ENCODE measurements around the gene UPK3A.
A peak's percentile ranks its signal among the peaks of the same experiment; 100 is the strongest.
"Not testable (repeated sequence)": the region's sequence is repeated elsewhere in the genome, so short reads cannot be mapped to it uniquely, and the experiment has no call there.

The UPK3A gene

GRCh38 chr22:45318168-45318557 is 33.4 kb downstream of the UPK3A start:
- H3K27ac Mint-ChIP-seq, result peak overlapping the region; percentile 97
- H3K4me1 Mint-ChIP-seq, result peaks cover 67% of the 10 kb centered on the region
- peak; percentile 82 for DNase-seq
- H3K4me3 Mint-ChIP-seq, result peak overlapping the region; percentile 82
- no peaks in the 10 kb centered on the region for H3K27me3 Mint-ChIP-seq
- no peaks in the 10 kb centered on the region for H3K9me3 Mint-ChIP-seq
- ATAC-seq, result peak; percentile 85
- peaks cover 5% of the 10 kb centered on the region for H3K36me3 Mint-ChIP-seq (ENCODE audit: low read depth)

- ATAC-seq (peak; percentile 53), DNase-seq (peak; percentile 33)
- Mint-ChIP-seq H3K4me1 (peaks cover 67% of the 10 kb centered on the region), H3K36me3 (ENCODE audit: low read depth) (peaks cover 9% of the 10 kb centered on the region), H3K4me3 (peak overlapping the region; percentile 82), H3K27me3 (no peaks in the 10 kb centered on the region), H3K27ac (peak overlapping the region; percentile 97), H3K9me3 (no peaks in the 10 kb centered on the region)
Measured at GRCh38 chr22:45318558-45319323, 34.0 kb downstream of the UPK3A start.

- no peaks in the 10 kb centered on the region for H3K9me3 Mint-ChIP-seq
- H3K27me3 Mint-ChIP-seq, result no peaks in the 10 kb centered on the region
- peaks cover 9% of the 10 kb centered on the region for H3K36me3 Mint-ChIP-seq (ENCODE audit: low read depth)
- H3K27ac Mint-ChIP-seq, result peak overlapping the region; percentile 97
- H3K4me1 Mint-ChIP-seq, result peaks cover 69% of the 10 kb centered on the region
- no peak for ATAC-seq
- peak overlapping the region; percentile 82 for H3K4me3 Mint-ChIP-seq
- no peak for DNase-seq
Measured at GRCh38 chr22:45319324-45319685, 34.6 kb downstream of the UPK3A start.

GRCh38 chr22:45320357-45320976 is 35.7 kb downstream of the UPK3A start:
- Mint-ChIP-seq H3K36me3 (ENCODE audit: low read depth) (peaks cover 9% of the 10 kb centered on the region), H3K4me1 (peaks cover 61% of the 10 kb centered on the region), H3K4me3 (no peak overlapping the region), H3K27ac (peak overlapping the region; percentile 97), H3K9me3 (no peaks in the 10 kb centered on the region), H3K27me3 (no peaks in the 10 kb centered on the region)
- DNase-seq, result no peak
- ATAC-seq, result no peak

- Mint-ChIP-seq H3K4me3 (no peak overlapping the region), H3K9me3 (no peaks in the 10 kb centered on the region), H3K36me3 (ENCODE audit: low read depth) (peaks cover 14% of the 10 kb centered on the region), H3K4me1 (peaks cover 51% of the 10 kb centered on the region), H3K27me3 (no peaks in the 10 kb centered on the region), H3K27ac (no peak overlapping the region)
- no peak for ATAC-seq
- DNase-seq, result no peak
Measured at GRCh38 chr22:45321827-45322226, 37.1 kb downstream of the UPK3A start.

- Mint-ChIP-seq H3K4me3 (no peak overlapping the region), H3K9me3 (no peaks in the 10 kb centered on the region), H3K4me1 (peaks cover 40% of the 10 kb centered on the region), H3K27ac (no peak overlapping the region), H3K36me3 (ENCODE audit: low read depth) (peaks cover 18% of the 10 kb centered on the region), H3K27me3 (no peaks in the 10 kb centered on the region)
- ATAC-seq, result no peak
- DNase-seq, result no peak
Measured at GRCh38 chr22:45322873-45323525, 38.2 kb downstream of the UPK3A start.

GRCh38 chr22:45323695-45324094 is 38.9 kb downstream of the UPK3A start:
- DNase-seq, result no peak
- Mint-ChIP-seq H3K27ac (peak overlapping the region; percentile 27), H3K9me3 (no peaks in the 10 kb centered on the region), H3K4me1 (peaks cover 33% of the 10 kb centered on the region), H3K4me3 (no peak overlapping the region), H3K27me3 (no peaks in the 10 kb centered on the region), H3K36me3 (ENCODE audit: low read depth) (peaks cover 18% of the 10 kb centered on the region)
- ATAC-seq, result no peak

GRCh38 chr22:45324311-45324711 is 39.6 kb downstream of the UPK3A start:
- no peak overlapping the region for H3K4me3 Mint-ChIP-seq
- no peaks in the 10 kb centered on the region for H3K9me3 Mint-ChIP-seq
- H3K4me1 Mint-ChIP-seq, result peaks cover 32% of the 10 kb centered on the region
- no peaks in the 10 kb centered on the region for H3K27me3 Mint-ChIP-seq
- H3K27ac Mint-ChIP-seq, result peak overlapping the region; percentile 27
- ATAC-seq, result no peak
- peaks cover 23% of the 10 kb centered on the region for H3K36me3 Mint-ChIP-seq (ENCODE audit: low read depth)
- DNase-seq, result no peak

- not testable (repeated sequence) for ATAC-seq, H3K4me3 Mint-ChIP-seq, H3K27me3 Mint-ChIP-seq, H3K9me3 Mint-ChIP-seq, DNase-seq
- H3K36me3 Mint-ChIP-seq (ENCODE audit: low read depth), result peaks cover 29% of the 10 kb centered on the region
- H3K4me1 Mint-ChIP-seq, result peaks cover 19% of the 10 kb centered on the region
- peak overlapping the region; percentile 47 for H3K27ac Mint-ChIP-seq
Measured at GRCh38 chr22:45328261-45328660, 43.5 kb downstream of the UPK3A start.

- H3K36me3 Mint-ChIP-seq (ENCODE audit: low read depth), result peaks cover 26% of the 10 kb centered on the region
- no peaks in the 10 kb centered on the region for H3K9me3 Mint-ChIP-seq
- no peaks in the 10 kb centered on the region for H3K27me3 Mint-ChIP-seq
- ATAC-seq, result no peak
- no peak for DNase-seq
- no peak overlapping the region for H3K4me3 Mint-ChIP-seq
- H3K4me1 Mint-ChIP-seq, result peaks cover 13% of the 10 kb centered on the region
- peak overlapping the region; percentile 47 for H3K27ac Mint-ChIP-seq
Measured at GRCh38 chr22:45328822-45329529, 44.2 kb downstream of the UPK3A start.

GRCh38 chr22:45329530-45329936 is 44.8 kb downstream of the UPK3A start:
- H3K9me3 Mint-ChIP-seq, result no peaks in the 10 kb centered on the region
- no peak overlapping the region for H3K4me3 Mint-ChIP-seq
- peaks cover 26% of the 10 kb centered on the region for H3K36me3 Mint-ChIP-seq (ENCODE audit: low read depth)
- peak overlapping the region; percentile 47 for H3K27ac Mint-ChIP-seq
- peaks cover 10% of the 10 kb centered on the region for H3K4me1 Mint-ChIP-seq
- peak; percentile 40 for ATAC-seq
- H3K27me3 Mint-ChIP-seq, result no peaks in the 10 kb centered on the region
- DNase-seq, result no peak

- no peak overlapping the region for H3K27ac Mint-ChIP-seq
- ATAC-seq, result no peak
- no peaks in the 10 kb centered on the region for H3K27me3 Mint-ChIP-seq
- H3K4me1 Mint-ChIP-seq, result peaks cover 10% of the 10 kb centered on the region
- no peaks in the 10 kb centered on the region for H3K9me3 Mint-ChIP-seq
- no peak for DNase-seq
- no peak overlapping the region for H3K4me3 Mint-ChIP-seq
- H3K36me3 Mint-ChIP-seq (ENCODE audit: low read depth), result peaks cover 28% of the 10 kb centered on the region
Measured at GRCh38 chr22:45330548-45330947, 45.8 kb downstream of the UPK3A start.

- no peak for ATAC-seq
- no peaks in the 10 kb centered on the region for H3K9me3 Mint-ChIP-seq
- H3K27ac Mint-ChIP-seq, result no peak overlapping the region
- no peaks in the 10 kb centered on the region for H3K27me3 Mint-ChIP-seq
- no peak overlapping the region for H3K4me3 Mint-ChIP-seq
- no peak for DNase-seq
- peaks cover 31% of the 10 kb centered on the region for H3K36me3 Mint-ChIP-seq (ENCODE audit: low read depth)
- peaks cover 12% of the 10 kb centered on the region for H3K4me1 Mint-ChIP-seq
Measured at GRCh38 chr22:45331486-45331885, 46.7 kb downstream of the UPK3A start.

GRCh38 chr22:45332001-45332400 is 47.3 kb downstream of the UPK3A start:
- DNase-seq (no peak), ATAC-seq (no peak)
- Mint-ChIP-seq H3K27ac (no peak overlapping the region), H3K36me3 (ENCODE audit: low read depth) (peaks cover 33% of the 10 kb centered on the region), H3K9me3 (no peaks in the 10 kb centered on the region), H3K4me3 (no peak overlapping the region), H3K27me3 (no peaks in the 10 kb centered on the region), H3K4me1 (peaks cover 17% of the 10 kb centered on the region)
